Mesothelial cell of epicardium (in vitro differentiated cells): ENCODE results near the gene CFAP141. TPM values are rescaled to one million over a fixed set of nuclear protein-coding genes. Genes with fewer than 3 reads are reported as not detected.

Experiments used
- DNase-seq, 2 experiments: peaks; one replicate each; pipeline ENCODE4 v3.0.0; 2021; ENCODE audit warnings: low spot score in 2 of 2; ENCODE audit not compliant: unreplicated experiment in 2 of 2
- H3K27ac Mint-ChIP-seq: 2 replicates; pipeline ENCODE4 v1.8.0; 2021; ENCODE audit warnings: mixed read lengths
- H3K27me3 Mint-ChIP-seq: 2 replicates; pipeline ENCODE4 v1.8.0; 2021; ENCODE audit warnings: low read depth, mixed read lengths
- H3K36me3 Mint-ChIP-seq: 2 replicates; pipeline ENCODE4 v1.8.0; 2021; ENCODE audit warnings: mixed read lengths
- H3K4me1 Mint-ChIP-seq: 2 replicates; pipeline ENCODE4 v1.8.0; 2021; ENCODE audit warnings: mixed read lengths
- H3K4me3 Mint-ChIP-seq: 2 replicates; pipeline ENCODE4 v1.8.0; 2021; ENCODE audit warnings: mild to moderate bottlenecking, moderate library complexity, mixed read lengths
- H3K9me3 Mint-ChIP-seq: 2 replicates; pipeline ENCODE4 v1.8.0; 2021; ENCODE audit warnings: mixed read lengths
- total RNA-seq: library from RNA; stranded (reverse); gene quantifications from 3 replicates; pipeline ENCODE4 v1.2.1, GENCODE V29; 2021
- TF ChIP-seq, protein P1 (sequence below): fragments of 200-600 bp; sonication (generic); IDR thresholded peaks from one replicate; pipeline ENCODE4 v1.5.0; 2021; ENCODE audit warnings: antibody characterized with exemption; ENCODE audit not compliant: unreplicated experiment

Gene CFAP141
- total RNA-seq, 1 donor from 2014 or later: not detected

DNA sequence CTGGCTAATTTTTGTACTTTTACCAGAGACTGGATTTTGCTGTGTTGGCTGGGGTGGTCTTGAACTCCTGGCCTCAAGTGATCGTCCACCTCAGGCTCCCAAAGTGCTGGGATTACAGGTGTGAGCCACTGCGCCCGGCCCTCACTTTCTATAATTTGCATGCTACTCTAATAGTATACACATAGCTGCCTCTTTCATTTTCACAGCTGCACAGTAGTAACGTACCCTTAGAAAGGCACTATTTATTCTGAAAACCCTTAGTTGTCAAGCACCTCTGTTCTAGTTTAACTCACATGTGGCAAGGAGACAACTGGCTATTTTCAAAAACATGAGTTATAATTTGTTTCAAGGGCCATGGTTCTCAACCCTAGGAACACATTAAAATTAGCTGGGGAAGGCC lies 31.5 kb downstream of the CFAP141 start:
- H3K4me3 Mint-ChIP-seq: no peak overlapping the region
- H3K9me3 Mint-ChIP-seq: no peaks in the 10 kb centered on the region
- no peaks in the 10 kb centered on the region for H3K27me3 Mint-ChIP-seq
- H3K4me1 Mint-ChIP-seq: peaks cover 32% of the 10 kb centered on the region
- H3K27ac Mint-ChIP-seq: no peak overlapping the region
- no peak for DNase-seq
- TF ChIP-seq, protein P1, sequence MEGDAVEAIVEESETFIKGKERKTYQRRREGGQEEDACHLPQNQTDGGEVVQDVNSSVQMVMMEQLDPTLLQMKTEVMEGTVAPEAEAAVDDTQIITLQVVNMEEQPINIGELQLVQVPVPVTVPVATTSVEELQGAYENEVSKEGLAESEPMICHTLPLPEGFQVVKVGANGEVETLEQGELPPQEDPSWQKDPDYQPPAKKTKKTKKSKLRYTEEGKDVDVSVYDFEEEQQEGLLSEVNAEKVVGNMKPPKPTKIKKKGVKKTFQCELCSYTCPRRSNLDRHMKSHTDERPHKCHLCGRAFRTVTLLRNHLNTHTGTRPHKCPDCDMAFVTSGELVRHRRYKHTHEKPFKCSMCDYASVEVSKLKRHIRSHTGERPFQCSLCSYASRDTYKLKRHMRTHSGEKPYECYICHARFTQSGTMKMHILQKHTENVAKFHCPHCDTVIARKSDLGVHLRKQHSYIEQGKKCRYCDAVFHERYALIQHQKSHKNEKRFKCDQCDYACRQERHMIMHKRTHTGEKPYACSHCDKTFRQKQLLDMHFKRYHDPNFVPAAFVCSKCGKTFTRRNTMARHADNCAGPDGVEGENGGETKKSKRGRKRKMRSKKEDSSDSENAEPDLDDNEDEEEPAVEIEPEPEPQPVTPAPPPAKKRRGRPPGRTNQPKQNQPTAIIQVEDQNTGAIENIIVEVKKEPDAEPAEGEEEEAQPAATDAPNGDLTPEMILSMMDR: no peak
- peaks cover 34% of the 10 kb centered on the region for H3K36me3 Mint-ChIP-seq

DNA sequence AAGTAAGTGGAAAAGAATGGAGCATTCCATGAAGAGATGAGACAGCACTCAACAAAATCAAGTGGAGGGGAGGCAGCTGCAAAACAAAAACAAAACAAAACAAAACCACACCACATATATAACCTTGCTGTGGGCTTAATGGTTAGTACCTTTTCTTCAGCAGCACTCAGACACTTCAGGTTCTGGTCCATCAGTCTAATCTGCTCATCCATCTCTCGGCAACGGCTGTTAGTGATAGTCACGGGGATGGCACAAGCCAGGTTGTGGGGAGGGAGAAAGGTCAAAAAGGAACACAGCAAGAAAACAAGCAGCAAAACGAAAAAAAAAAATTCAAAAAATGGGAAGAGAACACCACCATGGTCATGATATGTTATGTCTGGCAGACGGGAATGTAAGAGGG lies 34.3 kb downstream of the CFAP141 start:
- H3K27ac Mint-ChIP-seq: peak overlapping the region; percentile 84
- DNase-seq: no peak
- TF ChIP-seq, protein P1: no peak
- H3K27me3 Mint-ChIP-seq: no peaks in the 10 kb centered on the region
- no peaks in the 10 kb centered on the region for H3K9me3 Mint-ChIP-seq
- H3K4me1 Mint-ChIP-seq: peaks cover 8% of the 10 kb centered on the region
- H3K36me3 Mint-ChIP-seq: peaks cover 50% of the 10 kb centered on the region
- H3K4me3 Mint-ChIP-seq: no peak overlapping the region

DNA sequence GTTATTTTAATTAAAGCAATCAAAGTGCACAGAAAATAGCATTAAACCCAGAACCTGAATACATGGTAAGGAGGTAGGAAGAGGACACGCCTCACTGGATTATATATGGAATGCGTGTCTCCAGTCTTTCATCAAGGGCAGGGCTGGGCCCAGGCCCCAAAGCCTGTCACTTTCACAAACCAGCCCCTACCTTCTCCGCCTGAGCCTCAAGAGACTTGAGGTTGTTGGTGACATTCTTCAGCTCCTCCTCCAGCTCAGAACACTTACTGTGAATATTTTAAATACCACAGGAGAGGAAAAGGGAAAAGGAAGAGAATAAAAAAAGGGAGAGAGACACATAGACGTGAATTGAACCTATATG lies 34.9 kb downstream of the CFAP141 start:
- DNase-seq: no peak
- Mint-ChIP-seq H3K4me1 (peaks cover 5% of the 10 kb centered on the region), H3K4me3 (no peak overlapping the region), H3K27ac (peak overlapping the region; percentile 84), H3K27me3 (no peaks in the 10 kb centered on the region), H3K36me3 (peaks cover 52% of the 10 kb centered on the region), H3K9me3 (no peaks in the 10 kb centered on the region)
- TF ChIP-seq, protein P1: no peak

DNA sequence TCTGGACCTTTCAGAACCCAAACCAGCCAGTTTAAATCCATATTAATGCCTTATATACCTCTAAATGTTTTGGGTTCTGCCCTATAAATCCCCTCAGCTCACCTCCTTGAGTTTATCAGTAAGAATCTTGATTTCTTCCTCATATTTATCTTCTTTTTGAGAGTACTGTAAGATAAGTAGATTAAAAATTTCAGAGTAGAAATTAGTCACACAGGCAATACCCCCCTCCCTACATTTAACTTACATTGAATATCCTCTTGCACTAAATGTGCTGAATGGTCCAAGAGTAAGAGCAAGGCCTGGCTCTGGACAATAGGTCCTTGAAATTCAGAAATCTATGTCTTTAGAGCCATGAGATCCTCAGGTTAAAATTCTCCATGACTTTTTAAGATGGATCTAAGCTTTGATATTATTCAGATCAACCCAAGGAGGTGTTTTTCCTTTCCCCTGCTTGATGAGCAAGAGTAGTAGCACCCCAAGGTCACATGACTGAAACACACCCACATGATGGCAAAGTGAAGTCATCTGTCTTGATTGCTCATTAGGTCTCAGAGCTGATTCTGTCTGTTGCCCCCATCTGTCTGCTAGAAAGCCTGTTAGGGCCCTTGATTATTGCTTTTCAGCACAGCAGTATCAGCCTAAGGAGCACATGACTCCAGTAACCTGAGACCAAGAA lies 35.4 kb downstream of the CFAP141 start:
- H3K9me3 Mint-ChIP-seq: no peaks in the 10 kb centered on the region
- H3K36me3 Mint-ChIP-seq: peaks cover 57% of the 10 kb centered on the region
- H3K27me3 Mint-ChIP-seq: no peaks in the 10 kb centered on the region
- peaks cover 5% of the 10 kb centered on the region for H3K4me1 Mint-ChIP-seq
- no peak overlapping the region for H3K4me3 Mint-ChIP-seq
- peak overlapping the region; percentile 84 for H3K27ac Mint-ChIP-seq
- no peak for DNase-seq
- TF ChIP-seq, protein P1: no peak

DNA sequence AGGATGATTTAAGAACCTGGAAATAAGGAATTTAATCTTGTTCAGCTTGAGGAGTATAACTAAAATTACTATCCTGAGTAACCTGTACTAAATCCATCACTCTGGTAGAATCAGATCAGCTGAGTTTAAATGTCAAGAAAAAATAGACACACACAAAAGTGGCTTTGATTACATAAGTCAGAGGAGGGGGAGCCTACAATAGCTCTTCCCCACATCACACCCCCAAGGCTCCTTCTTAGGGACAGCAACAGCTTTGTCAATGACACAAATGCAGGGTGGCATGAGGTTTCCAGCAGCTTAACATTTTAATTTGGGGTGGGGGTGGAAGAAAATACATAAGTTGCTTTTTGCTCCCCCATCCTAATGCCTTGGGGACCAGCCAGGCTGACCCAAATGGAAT lies 38.7 kb downstream of the CFAP141 start:
- no peak overlapping the region for H3K27ac Mint-ChIP-seq
- H3K36me3 Mint-ChIP-seq: peaks cover 71% of the 10 kb centered on the region
- DNase-seq: no peak
- peaks cover 5% of the 10 kb centered on the region for H3K4me1 Mint-ChIP-seq
- H3K9me3 Mint-ChIP-seq: no peaks in the 10 kb centered on the region
- H3K4me3 Mint-ChIP-seq: no peak overlapping the region
- no peaks in the 10 kb centered on the region for H3K27me3 Mint-ChIP-seq
- TF ChIP-seq, protein P1: no peak
